ENCODE measurements around the gene KIFC1.
"Not testable (repeated sequence)": the region's sequence is repeated elsewhere in the genome, so short reads cannot be mapped to it uniquely, and the experiment has no call there.

KIFC1 gene

GRCh38 chr6:33377171-33377570, 14.5 kb upstream of the KIFC1 start:
- no peaks in the 10 kb centered on the region for H3K4me1 ChIP-seq (ENCODE audit: insufficient read depth, low read length, severe bottlenecking)

DNA sequence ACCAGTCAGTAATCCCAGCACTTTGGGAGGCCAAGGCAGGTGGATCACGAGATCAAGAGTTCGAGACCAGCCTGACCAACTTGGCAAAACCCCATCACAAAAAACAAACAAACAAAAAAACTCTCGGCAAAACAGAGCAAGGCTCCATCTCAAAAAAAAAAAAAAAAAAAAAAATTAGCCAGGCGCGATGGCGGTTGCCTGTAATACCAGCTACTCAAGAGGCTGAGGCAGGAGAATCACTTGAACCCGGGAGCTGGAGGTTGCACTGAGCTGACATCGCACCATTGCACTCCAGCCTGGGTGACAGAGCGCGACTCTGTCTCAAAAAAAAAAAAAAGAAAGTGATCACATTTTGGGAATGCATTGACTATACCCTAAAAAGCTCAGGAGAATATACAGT, 12.4 kb upstream of the KIFC1 start:
- H3K4me2 ChIP-seq (ENCODE audit: low read length); H3K79me2 ChIP-seq (ENCODE audit: insufficient read depth, low read length); H4K20me1 ChIP-seq (ENCODE audit: insufficient read depth, low read length); H3K4me3 ChIP-seq (ENCODE audit: low read depth, low read length, poor library complexity, severe bottlenecking); H3K9me2 ChIP-seq (ENCODE audit: low read depth, low read length); H3K9me3 ChIP-seq (ENCODE audit: low read length); H2AFZ ChIP-seq (ENCODE audit: low read length); H3K4me1 ChIP-seq (ENCODE audit: insufficient read depth, low read length, severe bottlenecking); H3K27ac ChIP-seq (ENCODE audit: low read depth, low read length, poor library complexity, severe bottlenecking); H3K36me3 ChIP-seq (ENCODE audit: insufficient read depth, low read length); H3F3A ChIP-seq (ENCODE audit: insufficient read depth, low read length); H3K9ac ChIP-seq (ENCODE audit: low read length); H3K27me3 ChIP-seq (ENCODE audit: insufficient read depth, low read length): not testable (repeated sequence)

More at GRCh38 chr6:33377171-33377570, 14.5 kb upstream of the KIFC1 start:
- TF ChIP-seq EZH2 (IDR thresholded peaks at IDR 0.05; ENCODE audit: borderline replicate concordance, low read length) (no peak), CTCF (IDR thresholded peaks at IDR 0.05; ENCODE audit: low read length) (no peak)
- Histone ChIP-seq H3K27ac (ENCODE audit: low read depth, low read length, poor library complexity, severe bottlenecking) (no peak overlapping the region), H3K27me3 (ENCODE audit: insufficient read depth, low read length) (no peaks in the 10 kb centered on the region; the same call in 1 of the 2 replicates), H3K4me2 (ENCODE audit: low read length) (no peak overlapping the region), H3K79me2 (ENCODE audit: insufficient read depth, low read length) (no peaks in the 10 kb centered on the region), H3K36me3 (ENCODE audit: insufficient read depth, low read length) (no peaks in the 10 kb centered on the region; the same call in 1 of the 2 replicates), H3K9me3 (ENCODE audit: low read length) (no peaks in the 10 kb centered on the region), H3K4me3 (ENCODE audit: low read depth, low read length, poor library complexity, severe bottlenecking) (no peak overlapping the region), H3F3A (ENCODE audit: insufficient read depth, low read length) (no peaks in the 10 kb centered on the region), H4K20me1 (ENCODE audit: insufficient read depth, low read length) (no peaks in the 10 kb centered on the region), H3K9ac (ENCODE audit: low read length) (no peak overlapping the region), H2AFZ (ENCODE audit: low read length) (no peak overlapping the region), H3K9me2 (ENCODE audit: low read depth, low read length) (no peaks in the 10 kb centered on the region)

- Histone ChIP-seq H3K4me2 (ENCODE audit: low read length) (no peak overlapping the region), H3K79me2 (ENCODE audit: insufficient read depth, low read length) (no peaks in the 10 kb centered on the region), H3K27me3 (ENCODE audit: insufficient read depth, low read length) (no peaks in the 10 kb centered on the region), H3K4me3 (ENCODE audit: low read depth, low read length, poor library complexity, severe bottlenecking) (no peak overlapping the region), H3K9me3 (ENCODE audit: low read length) (no peaks in the 10 kb centered on the region), H3K9me2 (ENCODE audit: low read depth, low read length) (no peaks in the 10 kb centered on the region), H2AFZ (ENCODE audit: low read length) (no peak overlapping the region), H3K27ac (ENCODE audit: low read depth, low read length, poor library complexity, severe bottlenecking) (no peak overlapping the region), H3K4me1 (ENCODE audit: insufficient read depth, low read length, severe bottlenecking) (no peaks in the 10 kb centered on the region), H3F3A (ENCODE audit: insufficient read depth, low read length) (no peaks in the 10 kb centered on the region), H3K9ac (ENCODE audit: low read length) (no peak overlapping the region), H3K36me3 (ENCODE audit: insufficient read depth, low read length) (no peaks in the 10 kb centered on the region; the same call in 1 of the 2 replicates), H4K20me1 (ENCODE audit: insufficient read depth, low read length) (no peaks in the 10 kb centered on the region)
- TF ChIP-seq CTCF (IDR thresholded peaks at IDR 0.05; ENCODE audit: low read length) (no peak), EZH2 (IDR thresholded peaks at IDR 0.05; ENCODE audit: borderline replicate concordance, low read length) (no peak)
Measured at GRCh38 chr6:33380272-33380981, 11.2 kb upstream of the KIFC1 start.
